ENCODE measurements around the gene NFIB. TPM values are rescaled to one million over a fixed set of nuclear protein-coding genes. Genes with fewer than 3 reads are reported as not detected.

NFIB gene
- total RNA-seq, 1 experiment from 2014 or later, result 12.5 TPM

DNA sequence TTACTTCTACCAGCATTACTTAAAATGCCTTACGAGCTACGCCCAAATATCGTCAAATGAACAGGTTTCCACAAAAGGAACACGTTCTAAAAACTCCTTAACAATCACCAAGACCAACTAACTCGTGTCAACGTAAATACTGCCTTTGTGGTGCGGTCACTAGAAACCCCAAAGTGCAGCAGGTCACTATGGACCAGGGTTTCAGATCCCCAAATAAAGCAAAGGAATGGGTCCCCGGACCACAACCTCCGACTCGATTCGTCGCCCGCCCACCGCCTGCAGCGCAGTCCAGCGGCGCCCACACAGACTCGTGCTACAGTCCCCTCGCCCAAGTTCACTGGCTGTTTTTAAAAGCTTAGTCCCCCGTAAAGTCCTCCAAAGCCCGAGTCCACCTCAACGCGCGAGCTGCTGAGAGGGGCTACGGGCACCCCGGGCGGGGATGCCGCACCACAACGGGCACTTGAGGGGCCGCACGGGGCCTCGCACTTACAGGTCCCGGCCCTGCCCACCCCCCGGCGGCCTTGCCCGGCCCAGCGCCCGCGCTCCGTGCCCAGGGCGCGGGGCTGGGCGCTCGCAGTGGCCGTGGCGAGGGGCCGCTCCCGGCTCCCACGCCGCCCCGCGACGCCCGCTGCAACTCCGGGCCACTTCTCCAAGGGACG is 1.1 kb downstream of the NFIB start (continued):
- TF ChIP-seq FOXP1 (CRISPR knock-in tag; IDR thresholded peaks at IDR 0.05; ENCODE audit: borderline replicate concordance) (peak; percentile 60; the same call in 1 of the 2 replicates), JUN (CRISPR knock-in tag; IDR thresholded peaks at IDR 0.05) (no peak), ZNF416 (CRISPR knock-in tag; IDR thresholded peaks at IDR 0.05) (no peak)
- TF ChIP-seq, protein P1, sequence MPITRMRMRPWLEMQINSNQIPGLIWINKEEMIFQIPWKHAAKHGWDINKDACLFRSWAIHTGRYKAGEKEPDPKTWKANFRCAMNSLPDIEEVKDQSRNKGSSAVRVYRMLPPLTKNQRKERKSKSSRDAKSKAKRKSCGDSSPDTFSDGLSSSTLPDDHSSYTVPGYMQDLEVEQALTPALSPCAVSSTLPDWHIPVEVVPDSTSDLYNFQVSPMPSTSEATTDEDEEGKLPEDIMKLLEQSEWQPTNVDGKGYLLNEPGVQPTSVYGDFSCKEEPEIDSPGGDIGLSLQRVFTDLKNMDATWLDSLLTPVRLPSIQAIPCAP (CRISPR knock-in tag; IDR thresholded peaks at IDR 0.05), result no peak
- TF ChIP-seq, protein P2, sequence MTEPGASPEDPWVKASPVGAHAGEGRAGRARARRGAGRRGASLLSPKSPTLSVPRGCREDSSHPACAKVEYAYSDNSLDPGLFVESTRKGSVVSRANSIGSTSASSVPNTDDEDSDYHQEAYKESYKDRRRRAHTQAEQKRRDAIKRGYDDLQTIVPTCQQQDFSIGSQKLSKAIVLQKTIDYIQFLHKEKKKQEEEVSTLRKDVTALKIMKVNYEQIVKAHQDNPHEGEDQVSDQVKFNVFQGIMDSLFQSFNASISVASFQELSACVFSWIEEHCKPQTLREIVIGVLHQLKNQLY (CRISPR knock-in tag; IDR thresholded peaks at IDR 0.05), result no peak
- TF ChIP-seq, protein P3, sequence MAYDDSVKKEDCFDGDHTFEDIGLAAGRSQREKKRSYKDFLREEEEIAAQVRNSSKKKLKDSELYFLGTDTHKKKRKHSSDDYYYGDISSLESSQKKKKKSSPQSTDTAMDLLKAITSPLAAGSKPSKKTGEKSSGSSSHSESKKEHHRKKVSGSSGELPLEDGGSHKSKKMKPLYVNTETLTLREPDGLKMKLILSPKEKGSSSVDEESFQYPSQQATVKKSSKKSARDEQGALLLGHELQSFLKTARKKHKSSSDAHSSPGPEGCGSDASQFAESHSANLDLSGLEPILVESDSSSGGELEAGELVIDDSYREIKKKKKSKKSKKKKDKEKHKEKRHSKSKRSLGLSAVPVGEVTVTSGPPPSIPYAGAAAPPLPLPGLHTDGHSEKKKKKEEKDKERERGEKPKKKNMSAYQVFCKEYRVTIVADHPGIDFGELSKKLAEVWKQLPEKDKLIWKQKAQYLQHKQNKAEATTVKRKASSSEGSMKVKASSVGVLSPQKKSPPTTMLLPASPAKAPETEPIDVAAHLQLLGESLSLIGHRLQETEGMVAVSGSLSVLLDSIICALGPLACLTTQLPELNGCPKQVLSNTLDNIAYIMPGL (CRISPR knock-in tag; IDR thresholded peaks at IDR 0.05), result 0 out of 2 replicates have a peak, but pooled peaks have one; percentile 20
- TF ChIP-seq, protein P4, sequence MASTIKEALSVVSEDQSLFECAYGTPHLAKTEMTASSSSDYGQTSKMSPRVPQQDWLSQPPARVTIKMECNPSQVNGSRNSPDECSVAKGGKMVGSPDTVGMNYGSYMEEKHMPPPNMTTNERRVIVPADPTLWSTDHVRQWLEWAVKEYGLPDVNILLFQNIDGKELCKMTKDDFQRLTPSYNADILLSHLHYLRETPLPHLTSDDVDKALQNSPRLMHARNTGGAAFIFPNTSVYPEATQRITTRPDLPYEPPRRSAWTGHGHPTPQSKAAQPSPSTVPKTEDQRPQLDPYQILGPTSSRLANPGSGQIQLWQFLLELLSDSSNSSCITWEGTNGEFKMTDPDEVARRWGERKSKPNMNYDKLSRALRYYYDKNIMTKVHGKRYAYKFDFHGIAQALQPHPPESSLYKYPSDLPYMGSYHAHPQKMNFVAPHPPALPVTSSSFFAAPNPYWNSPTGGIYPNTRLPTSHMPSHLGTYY (CRISPR knock-in tag; IDR thresholded peaks at IDR 0.05), result no peak

DNA sequence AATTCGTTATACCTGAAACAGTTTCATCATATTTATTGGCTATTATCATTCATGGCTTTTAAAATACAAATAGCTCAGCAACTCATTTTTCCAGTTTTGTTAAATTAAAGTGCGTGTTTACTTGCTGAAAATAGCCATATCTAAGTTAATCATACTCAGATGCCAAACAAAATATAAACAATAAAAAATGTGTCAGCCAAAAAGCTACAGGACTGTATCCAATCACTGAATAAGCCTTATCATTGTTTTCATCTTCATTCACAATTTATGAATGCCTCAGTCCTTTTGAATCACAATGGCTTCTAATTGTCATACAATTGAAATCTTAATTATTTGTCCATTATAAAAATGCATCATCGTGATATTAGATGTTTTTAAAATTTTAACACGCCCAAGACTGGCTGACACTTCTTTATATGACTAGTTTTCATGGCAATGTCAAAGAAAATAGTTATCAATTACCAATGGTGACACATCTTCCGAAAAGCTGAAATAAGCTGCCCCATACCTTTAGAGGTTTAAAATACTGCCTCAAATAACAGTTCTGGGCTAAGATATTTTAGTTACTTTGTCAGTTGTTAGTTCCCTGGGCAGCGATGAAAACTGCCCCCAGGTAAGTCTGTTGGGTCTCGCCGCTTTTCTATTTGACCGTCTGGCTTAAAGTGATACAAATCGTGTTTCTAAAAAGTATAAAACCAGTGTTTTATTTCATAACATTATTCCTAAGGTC is 1.8 kb downstream of the NFIB start:
- TF ChIP-seq GTF2I (CRISPR knock-in tag; conservative IDR thresholded peaks at IDR 0.05) (no peak), NFE2L1 (CRISPR knock-in tag; IDR thresholded peaks at IDR 0.05) (no peak), ZNF232 (CRISPR knock-in tag; IDR thresholded peaks at IDR 0.05) (no peak), SP1 (CRISPR knock-in tag; conservative IDR thresholded peaks at IDR 0.05) (no peak), GABPB1 (CRISPR knock-in tag; IDR thresholded peaks at IDR 0.05) (no peak), PRRX2 (CRISPR knock-in tag; IDR thresholded peaks at IDR 0.05) (no peak), OVOL2 (CRISPR knock-in tag; IDR thresholded peaks at IDR 0.05; ENCODE audit: borderline replicate concordance) (no peak), NFATC4 (CRISPR knock-in tag; IDR thresholded peaks at IDR 0.05) (no peak), FOXJ3 (CRISPR knock-in tag; IDR thresholded peaks at IDR 0.05; ENCODE audit: borderline replicate concordance) (no peak), JUN (CRISPR knock-in tag; IDR thresholded peaks at IDR 0.05) (no peak), CBFB (CRISPR knock-in tag; IDR thresholded peaks at IDR 0.05; ENCODE audit: low read depth) (no peak)
- TF ChIP-seq, protein P5, sequence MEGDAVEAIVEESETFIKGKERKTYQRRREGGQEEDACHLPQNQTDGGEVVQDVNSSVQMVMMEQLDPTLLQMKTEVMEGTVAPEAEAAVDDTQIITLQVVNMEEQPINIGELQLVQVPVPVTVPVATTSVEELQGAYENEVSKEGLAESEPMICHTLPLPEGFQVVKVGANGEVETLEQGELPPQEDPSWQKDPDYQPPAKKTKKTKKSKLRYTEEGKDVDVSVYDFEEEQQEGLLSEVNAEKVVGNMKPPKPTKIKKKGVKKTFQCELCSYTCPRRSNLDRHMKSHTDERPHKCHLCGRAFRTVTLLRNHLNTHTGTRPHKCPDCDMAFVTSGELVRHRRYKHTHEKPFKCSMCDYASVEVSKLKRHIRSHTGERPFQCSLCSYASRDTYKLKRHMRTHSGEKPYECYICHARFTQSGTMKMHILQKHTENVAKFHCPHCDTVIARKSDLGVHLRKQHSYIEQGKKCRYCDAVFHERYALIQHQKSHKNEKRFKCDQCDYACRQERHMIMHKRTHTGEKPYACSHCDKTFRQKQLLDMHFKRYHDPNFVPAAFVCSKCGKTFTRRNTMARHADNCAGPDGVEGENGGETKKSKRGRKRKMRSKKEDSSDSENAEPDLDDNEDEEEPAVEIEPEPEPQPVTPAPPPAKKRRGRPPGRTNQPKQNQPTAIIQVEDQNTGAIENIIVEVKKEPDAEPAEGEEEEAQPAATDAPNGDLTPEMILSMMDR (IDR thresholded peaks at IDR 0.05), result no peak
- TF ChIP-seq, protein P6, sequence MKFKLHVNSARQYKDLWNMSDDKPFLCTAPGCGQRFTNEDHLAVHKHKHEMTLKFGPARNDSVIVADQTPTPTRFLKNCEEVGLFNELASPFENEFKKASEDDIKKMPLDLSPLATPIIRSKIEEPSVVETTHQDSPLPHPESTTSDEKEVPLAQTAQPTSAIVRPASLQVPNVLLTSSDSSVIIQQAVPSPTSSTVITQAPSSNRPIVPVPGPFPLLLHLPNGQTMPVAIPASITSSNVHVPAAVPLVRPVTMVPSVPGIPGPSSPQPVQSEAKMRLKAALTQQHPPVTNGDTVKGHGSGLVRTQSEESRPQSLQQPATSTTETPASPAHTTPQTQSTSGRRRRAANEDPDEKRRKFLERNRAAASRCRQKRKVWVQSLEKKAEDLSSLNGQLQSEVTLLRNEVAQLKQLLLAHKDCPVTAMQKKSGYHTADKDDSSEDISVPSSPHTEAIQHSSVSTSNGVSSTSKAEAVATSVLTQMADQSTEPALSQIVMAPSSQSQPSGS (CRISPR knock-in tag; IDR thresholded peaks at IDR 0.05; ENCODE audit: borderline replicate concordance, low read depth), result no peak
- TF ChIP-seq, protein P7, sequence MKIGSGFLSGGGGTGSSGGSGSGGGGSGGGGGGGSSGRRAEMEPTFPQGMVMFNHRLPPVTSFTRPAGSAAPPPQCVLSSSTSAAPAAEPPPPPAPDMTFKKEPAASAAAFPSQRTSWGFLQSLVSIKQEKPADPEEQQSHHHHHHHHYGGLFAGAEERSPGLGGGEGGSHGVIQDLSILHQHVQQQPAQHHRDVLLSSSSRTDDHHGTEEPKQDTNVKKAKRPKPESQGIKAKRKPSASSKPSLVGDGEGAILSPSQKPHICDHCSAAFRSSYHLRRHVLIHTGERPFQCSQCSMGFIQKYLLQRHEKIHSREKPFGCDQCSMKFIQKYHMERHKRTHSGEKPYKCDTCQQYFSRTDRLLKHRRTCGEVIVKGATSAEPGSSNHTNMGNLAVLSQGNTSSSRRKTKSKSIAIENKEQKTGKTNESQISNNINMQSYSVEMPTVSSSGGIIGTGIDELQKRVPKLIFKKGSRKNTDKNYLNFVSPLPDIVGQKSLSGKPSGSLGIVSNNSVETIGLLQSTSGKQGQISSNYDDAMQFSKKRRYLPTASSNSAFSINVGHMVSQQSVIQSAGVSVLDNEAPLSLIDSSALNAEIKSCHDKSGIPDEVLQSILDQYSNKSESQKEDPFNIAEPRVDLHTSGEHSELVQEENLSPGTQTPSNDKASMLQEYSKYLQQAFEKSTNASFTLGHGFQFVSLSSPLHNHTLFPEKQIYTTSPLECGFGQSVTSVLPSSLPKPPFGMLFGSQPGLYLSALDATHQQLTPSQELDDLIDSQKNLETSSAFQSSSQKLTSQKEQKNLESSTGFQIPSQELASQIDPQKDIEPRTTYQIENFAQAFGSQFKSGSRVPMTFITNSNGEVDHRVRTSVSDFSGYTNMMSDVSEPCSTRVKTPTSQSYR (CRISPR knock-in tag; IDR thresholded peaks at IDR 0.05), result no peak
- TF ChIP-seq, protein P2 (CRISPR knock-in tag; IDR thresholded peaks at IDR 0.05), result no peak
- no peak overlapping the region for H3K27ac Mint-ChIP-seq
- peaks cover 3% of the 10 kb centered on the region for H3K36me3 Mint-ChIP-seq
- H3K4me3 Mint-ChIP-seq, result peak overlapping the region; percentile 87
- ChIA-PET POLR2A (interaction anchor here (1.6 kb wide), 1 partner anchor 35 kb away, joined by 6 read pairs; no protein-coding TSS in a partner anchor), CTCF (interaction anchor here (0.9 kb wide), 1 partner anchor 42 kb away, joined by 3 read pairs; no protein-coding TSS in a partner anchor)
- peaks cover 22% of the 10 kb centered on the region for H3K27me3 Mint-ChIP-seq (ENCODE audit: low read depth)
- H3K9me3 Mint-ChIP-seq, result no peaks in the 10 kb centered on the region
- ATAC-seq (no peak), DNase-seq (ENCODE audit: low spot score) (no peak)
- H3K4me1 Mint-ChIP-seq, result peaks cover 40% of the 10 kb centered on the region
